CMK (cell line): ENCODE data around the gene SULT1A3.
A peak's percentile ranks its signal among the peaks of the same experiment; 100 is the strongest.
"Not testable (repeated sequence)": the region's sequence is repeated elsewhere in the genome, so short reads cannot be mapped to it uniquely, and the experiment has no call there.

Experiments
- DNase-seq: peaks from one replicate; pipeline ENCODE4 v3.0.0-alpha.2; 2010; ENCODE audit warnings: low read depth

Gene SULT1A3

DNA sequence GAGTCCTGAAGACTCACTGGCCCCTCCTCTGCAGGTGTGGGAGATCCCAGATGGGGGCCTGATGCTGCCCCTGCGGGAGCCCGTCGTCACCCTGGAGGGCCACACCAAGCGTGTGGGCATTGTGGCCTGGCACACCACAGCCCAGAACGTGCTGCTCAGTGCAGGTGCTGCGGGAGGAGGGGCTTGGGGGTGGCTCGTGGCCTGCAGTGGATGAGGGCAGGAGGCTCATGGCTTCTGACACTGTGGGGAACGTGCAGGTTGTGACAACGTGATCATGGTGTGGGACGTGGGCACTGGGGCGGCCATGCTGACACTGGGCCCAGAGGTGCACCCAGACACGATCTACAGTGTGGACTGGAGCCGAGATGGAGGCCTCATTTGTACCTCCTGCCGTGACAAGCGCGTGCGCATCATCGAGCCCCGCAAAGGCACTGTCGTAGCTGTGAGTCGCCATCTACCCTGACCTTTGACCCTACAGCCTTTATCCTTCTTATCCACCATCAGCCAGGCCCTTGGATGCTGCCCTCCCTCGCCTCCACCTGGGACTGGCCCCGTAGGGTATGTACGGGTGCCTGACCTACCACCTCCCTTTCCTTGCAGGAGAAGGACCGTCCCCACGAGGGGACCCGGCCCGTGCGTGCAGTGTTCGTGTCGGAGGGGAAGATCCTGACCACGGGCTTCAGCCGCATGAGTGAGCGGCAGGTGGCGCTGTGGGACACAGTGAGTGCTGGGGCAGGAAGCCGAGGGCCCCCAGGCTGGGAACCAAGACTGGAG lies 12.1 kb upstream of the SULT1A3 start:
- DNase-seq, result peak; percentile 30

GRCh38 chr16:30187556-30187865 lies 11.5 kb upstream of the SULT1A3 start:
- no peak for DNase-seq

DNA sequence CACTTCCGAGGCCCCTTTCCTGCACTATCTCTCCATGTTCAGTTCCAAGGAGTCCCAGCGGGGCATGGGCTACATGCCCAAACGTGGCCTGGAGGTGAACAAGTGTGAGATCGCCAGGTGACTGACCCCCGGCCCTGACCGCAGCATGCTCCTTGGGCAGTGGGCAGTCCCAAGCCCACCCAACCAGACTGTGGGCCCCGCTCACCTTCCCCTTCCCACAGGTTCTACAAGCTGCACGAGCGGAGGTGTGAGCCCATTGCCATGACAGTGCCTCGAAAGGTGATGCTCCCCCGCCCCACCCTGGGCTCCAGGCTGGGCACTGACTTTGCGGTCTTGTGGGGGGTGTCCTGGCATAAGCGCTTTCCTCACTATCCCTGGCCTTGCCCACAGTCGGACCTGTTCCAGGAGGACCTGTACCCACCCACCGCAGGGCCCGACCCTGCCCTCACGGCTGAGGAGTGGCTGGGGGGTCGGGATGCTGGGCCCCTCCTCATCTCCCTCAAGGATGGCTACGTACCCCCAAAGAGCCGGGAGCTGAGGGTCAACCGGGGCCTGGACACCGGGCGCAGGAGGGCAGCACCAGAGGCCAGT lies 11.0 kb upstream of the SULT1A3 start:
- DNase-seq, result peak; percentile 15

DNA sequence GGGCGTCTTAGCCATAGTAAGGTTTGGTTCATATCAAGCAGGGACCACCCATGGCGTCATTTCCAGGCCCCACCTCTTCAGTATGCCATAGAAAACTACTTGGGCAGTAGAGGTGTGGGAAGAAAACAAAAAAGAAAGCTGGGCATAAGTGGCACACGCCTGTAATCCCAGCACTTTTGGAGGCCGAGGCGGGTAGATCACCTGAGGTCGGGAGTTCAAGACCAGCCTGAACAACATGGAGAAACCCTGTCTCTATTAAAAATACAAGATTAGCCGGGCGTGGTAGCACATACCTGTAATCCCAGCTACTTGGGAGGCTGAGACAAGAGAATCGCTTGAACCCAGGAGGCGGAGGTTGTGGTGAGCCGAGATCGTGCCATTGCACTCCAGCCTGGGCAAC lies 7.9 kb upstream of the SULT1A3 start:
- not testable (repeated sequence) for DNase-seq

- not testable (repeated sequence) for DNase-seq
Measured at GRCh38 chr16:30193098-30193497, 6.0 kb upstream of the SULT1A3 start.

GRCh38 chr16:30193615-30194014 lies 5.4 kb upstream of the SULT1A3 start, which contains the start of the genes BOLA2B and SLX1A:
Gene BOLA2B, minus strand, starts transcription at chr16:30193666. Its CDS starts 71 bp downstream, at chr16:30193595.
Gene SLX1A, plus strand, starts transcription at chr16:30193875. Its CDS starts 210 bp downstream, at chr16:30194085.
- DNase-seq, result not testable (repeated sequence)

DNA sequence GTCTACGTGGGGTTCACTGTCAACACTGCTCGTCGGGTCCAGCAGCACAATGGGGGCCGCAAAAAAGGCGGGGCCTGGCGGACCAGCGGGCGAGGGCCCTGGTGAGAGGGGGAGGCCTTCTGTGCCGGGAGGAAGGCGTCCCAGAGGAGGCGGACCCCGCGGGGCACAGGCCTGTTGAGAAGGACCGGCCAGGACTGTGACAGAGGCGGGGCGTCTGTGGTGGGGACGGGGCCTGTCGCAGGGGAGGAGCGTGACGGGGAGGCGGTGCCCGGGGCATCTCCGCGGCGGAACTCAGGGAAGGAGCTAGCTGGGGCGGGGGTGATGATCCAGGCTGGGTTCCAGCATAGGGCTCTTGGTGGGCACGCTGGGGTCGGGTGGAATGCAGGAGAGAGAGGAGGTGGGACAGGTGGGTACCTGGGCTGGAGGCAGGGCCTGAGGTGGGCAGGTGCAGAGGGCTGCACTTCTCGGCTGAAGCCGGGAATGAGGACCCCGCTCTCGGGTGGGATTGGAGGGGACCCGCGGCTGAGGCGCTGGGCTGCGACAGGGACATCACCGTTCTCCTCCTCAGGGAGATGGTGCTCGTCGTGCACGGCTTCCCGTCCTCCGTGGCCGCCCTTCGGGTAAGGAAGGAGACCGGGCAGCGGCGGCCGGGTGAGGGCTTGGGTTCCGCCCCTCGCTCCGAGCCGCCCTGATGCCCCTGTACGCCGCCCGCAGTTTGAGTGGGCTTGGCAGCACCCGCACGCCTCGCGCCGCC lies 4.7 kb upstream of the SULT1A3 start:
- DNase-seq, result not testable (repeated sequence)

- not testable (repeated sequence) for DNase-seq
Measured at GRCh38 chr16:30197001-30197400, 2.1 kb upstream of the SULT1A3 start.

- DNase-seq, result not testable (repeated sequence)
Measured at GRCh38 chr16:30199608-30200343, 721 bp downstream of the SULT1A3 start.

DNA sequence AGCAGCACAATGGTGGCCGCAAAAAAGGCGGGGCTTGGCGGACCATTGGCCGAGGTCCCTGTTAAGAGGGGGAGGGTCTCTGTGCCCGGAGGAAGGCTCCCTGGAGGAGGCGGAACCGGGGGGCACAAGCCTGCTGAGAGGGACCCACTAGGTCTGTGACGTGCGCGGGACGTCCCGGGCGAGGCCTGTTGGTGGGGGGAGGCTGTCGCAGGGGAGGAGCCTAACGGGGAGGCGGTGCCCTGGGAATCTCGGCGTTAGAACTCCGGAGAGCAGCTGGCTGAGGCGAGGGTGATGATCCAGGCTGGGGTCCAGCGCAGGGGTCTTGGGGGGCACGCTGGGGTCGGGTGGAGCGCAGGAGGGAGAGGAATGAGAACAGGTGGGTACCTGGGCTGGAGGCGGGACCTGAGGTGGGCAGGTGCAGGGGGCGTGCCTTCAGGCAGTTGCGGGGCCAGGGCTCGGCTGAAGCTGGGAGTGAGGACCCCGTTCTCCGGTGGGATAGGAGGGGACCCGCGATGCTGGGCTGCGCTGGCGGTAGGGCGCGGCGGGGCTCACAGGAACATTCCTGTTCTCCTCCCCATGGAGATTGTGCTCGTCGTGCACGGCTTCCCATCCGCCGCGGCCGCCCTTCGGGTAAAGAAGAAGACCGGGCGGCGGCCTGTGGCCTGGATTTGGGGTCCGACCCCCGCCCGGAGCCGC lies 6.6 kb downstream of the SULT1A3 start:
- DNase-seq, result not testable (repeated sequence)

- not testable (repeated sequence) for DNase-seq
Measured at GRCh38 chr16:30206252-30206651, 7.2 kb downstream of the SULT1A3 start.

DNA sequence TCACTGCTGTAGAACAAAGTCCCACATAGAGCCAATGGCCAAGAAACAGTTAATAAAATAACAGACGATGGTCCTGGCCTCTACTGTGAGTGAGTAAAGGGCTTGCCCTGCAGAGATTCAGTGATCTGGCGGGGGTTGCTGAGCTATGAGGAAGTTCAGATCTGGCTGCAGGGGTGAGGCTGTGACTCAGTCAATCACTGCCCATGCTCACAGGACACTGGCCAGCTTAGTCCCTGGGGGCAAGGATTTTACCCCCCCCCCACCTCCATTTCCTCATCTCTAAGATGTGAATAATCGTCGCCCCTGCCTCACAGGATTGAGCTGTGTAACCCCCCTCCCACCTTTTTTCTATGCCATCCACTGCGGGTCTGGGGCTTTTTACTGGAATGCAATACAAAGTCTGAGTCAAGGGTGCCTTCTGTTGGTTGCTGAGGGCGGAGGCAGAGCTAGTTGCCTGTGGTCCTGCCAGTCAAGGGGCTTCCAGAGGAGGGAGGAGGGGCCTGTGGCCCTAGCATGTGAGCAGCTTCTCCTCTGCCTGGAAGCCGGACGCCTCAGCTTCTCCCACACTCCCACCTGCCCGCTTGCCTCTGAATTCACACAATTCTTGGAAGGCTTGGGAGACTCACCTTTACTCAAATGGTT lies 8.1 kb downstream of the SULT1A3 start:
- not testable (repeated sequence) for DNase-seq

DNA sequence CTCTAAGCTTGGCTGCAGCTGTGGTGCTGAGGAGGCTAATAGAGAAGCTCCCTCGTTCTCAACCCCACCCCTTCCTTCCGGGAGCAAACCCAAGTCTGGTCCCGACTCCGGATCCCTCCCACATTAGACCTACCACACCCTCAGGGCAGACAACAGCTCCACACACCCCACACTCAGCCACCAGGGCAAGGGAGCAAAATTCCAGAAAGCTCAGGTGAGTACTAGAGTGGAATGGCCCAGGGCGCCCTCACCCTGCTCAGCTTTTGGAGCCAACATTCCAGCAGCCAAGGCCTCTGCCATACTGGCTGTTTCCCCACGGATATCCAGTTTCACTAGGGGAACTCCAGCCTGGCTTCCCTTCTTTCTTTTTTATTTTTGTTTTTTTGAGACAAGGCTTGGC lies 10.0 kb downstream of the SULT1A3 start:
- DNase-seq, result not testable (repeated sequence)

DNA sequence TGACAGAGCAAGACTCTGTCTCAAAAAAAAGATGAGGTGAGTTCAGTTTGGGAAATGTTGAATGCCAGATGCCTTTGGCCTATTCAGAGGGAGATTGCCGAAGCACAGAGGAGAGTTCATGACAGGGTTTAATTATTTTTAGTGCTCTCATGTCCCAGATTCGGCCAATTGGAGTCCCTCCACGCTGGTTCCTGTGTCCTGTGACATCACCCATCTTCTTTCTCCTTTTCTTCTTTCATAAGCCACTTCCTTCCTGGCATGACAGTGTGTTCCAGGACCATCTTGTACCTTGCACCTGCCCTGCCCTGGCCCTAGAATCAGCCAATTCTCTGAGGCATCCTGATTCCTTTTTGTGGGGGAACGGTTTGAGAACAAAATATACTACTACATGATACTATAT lies 12.4 kb downstream of the SULT1A3 start:
- not testable (repeated sequence) for DNase-seq

- DNase-seq, result not testable (repeated sequence)
Measured at GRCh38 chr16:30217082-30217481, 18.0 kb downstream of the SULT1A3 start.

- DNase-seq, result not testable (repeated sequence)
Measured at GRCh38 chr16:30248379-30248778, 49.3 kb downstream of the SULT1A3 start, which contains the start of gene NPIPB13. Gene NPIPB13, minus strand, starts transcription at chr16:30248479. Its CDS starts 2,906 bp downstream, at chr16:30245573.
